PFSK-1 (cell line): ENCODE measurements around the gene SLC9C1.

ENCODE experiments used
- POLR2AphosphoS5 ChIP-seq: IDR thresholded peaks from 2 replicates; pipeline ENCODE4 v1.6.1; 2012; ENCODE audit warnings: low read depth, mild to moderate bottlenecking, control low read depth, low read length, moderate library complexity
- TAF1 ChIP-seq: IDR thresholded peaks from 2 replicates; pipeline ENCODE4 v1.6.1; 2012; ENCODE audit warnings: low read length, control low read depth, borderline replicate concordance; ENCODE audit not compliant: insufficient read depth

DNA sequence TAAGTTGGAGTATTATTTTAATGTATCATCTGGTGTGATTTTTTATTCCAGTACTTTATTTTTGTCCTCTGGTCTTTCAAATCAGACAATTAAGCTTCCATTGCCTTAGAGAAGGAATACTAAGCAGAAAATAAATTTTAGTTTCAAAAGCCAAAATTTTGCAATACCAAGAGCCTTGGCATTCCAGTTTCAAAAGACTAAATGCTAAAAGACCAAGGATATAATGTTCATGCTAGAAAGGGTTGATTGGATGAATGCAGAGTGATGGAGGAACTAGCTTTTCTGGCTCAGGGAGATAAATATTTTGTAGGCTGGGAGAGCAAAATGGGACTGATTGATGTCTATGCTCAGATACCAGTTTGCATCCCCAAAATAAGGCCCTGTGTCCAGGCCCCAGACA lies 45.1 kb upstream of the SLC9C1 start:
- no peak for TF ChIP-seq TAF1
- no peak for TF ChIP-seq POLR2AphosphoS5
